ENCODE results near the gene RARRES2. TPM values are rescaled to one million over a fixed set of nuclear protein-coding genes. Genes with fewer than 3 reads are reported as not detected.
A peak's percentile ranks its signal among the peaks of the same experiment; 100 is the strongest.

The RARRES2 gene
- polyA plus RNA-seq, 2 of the 4 experiments (the other 2 are of a cell fraction), result not detected

DNA sequence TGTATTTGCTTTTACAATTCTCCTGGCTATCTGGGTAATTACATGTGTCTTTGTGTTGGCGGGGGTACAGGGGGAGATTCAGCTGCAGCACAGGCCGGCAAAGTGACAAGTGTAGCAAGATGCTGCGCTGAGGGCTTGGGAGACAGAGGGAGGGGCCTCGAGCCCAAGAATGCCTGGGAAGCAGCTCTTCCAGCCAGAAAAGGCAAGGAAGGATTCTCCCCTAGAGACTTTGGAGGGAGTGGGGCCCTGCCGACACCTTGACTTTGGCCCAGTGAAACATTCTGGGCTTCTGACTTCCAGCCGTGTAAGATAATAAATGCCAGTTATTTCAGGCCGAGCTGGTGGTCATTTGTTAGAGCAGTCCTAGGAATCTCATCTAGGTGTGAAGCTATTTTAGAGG is 20.0 kb upstream of the RARRES2 start:
- DNase-seq (ENCODE audit: low read depth in 1 of 2, low spot score in 1 of 2) (no peak), FAIRE-seq (no peak), ATAC-seq (no peak)
- Histone ChIP-seq H3K4me3 (no peak overlapping the region), H3K4me2 (no peak overlapping the region), H3K4me1 (no peaks in the 10 kb centered on the region), H3K9me3 (no peaks in the 10 kb centered on the region), H3K27ac (no peak overlapping the region)
- TF ChIP-seq GATA3 (IDR thresholded peaks at IDR 0.05; ENCODE audit: borderline replicate concordance) (no peak), JUNB (IDR thresholded peaks at IDR 0.05) (no peak)
- WGBS (ENCODE audit: missing lambda C conversion rate), result 80% methylated on average over 7 of the region's 7 CpGs
- POLR2A ChIA-PET, result no interaction called here
- CTCF ChIA-PET, result interaction anchor here (0.7 kb wide), 1 partner anchor 60 kb away, joined by 3 read pairs; no protein-coding TSS in a partner anchor

DNA sequence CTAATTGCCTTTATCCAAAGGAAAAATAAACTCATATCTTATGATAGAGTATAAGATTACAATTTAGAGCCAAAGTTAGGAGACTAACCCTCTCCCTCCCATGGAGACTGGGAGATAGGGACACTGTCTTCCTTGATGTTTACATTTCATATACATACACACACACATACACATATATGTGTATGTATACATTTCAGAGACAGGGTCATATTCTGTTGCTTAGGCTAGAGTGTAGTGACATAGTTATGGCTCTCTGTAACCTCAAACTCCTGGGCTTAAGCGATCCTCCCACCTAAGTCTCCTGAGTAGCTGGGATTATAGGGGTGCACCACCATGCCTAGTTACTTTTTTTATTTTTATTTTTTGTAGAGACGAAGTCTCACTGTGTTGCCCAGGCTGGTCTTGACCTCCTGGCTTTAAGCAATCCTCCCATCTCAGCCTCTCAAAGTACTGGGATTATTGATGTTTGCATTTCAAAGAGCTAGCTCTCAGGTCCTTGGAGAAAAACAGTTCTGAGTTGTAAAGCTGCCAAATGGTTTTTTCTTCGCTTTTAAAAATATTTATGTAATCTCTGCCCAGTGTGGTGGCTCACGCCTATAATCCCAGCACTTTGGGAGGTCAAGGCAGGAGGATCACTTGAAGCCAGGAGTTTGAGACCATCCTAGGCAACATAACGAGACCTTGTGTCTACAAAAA is 19.1 kb upstream of the RARRES2 start:
- WGBS (ENCODE audit: missing lambda C conversion rate), result 65% methylated on average over 5 of the region's 5 CpGs

DNA sequence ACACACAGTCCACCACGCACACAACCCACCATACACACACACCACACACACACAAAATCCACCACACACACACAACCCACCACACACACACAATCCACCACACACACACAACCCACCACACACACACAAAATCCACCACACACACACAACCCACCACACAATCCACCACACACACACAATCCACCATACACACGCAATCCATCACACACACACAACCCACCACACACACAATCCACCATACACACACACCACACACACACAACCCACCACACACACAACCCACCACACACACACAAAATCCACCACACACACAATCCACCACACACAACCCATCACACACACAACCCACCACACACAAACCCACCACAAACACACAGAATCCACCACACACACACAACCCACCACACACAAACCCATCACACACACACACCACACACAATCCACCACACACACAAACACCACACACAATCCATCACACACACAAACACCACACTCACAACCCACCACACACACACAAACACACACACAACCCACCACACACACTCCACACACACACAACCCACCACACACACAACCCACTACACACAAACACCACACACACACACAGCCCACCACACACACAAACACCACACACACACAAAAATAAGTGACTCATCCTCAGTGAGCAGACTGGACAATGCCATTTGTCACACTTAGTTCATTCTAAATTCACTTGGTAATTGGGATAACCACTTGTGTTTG is 18.4 kb upstream of the RARRES2 start:
- DNase-seq (ENCODE audit: low read depth in 1 of 2, low spot score in 1 of 2), result no peak
- Histone ChIP-seq H3K4me2 (no peak overlapping the region), H3K4me3 (no peak overlapping the region), H3K4me1 (peaks cover 3% of the 10 kb centered on the region; the same call in 1 of the 3 replicates), H3K27ac (no peak overlapping the region), H3K9me3 (no peaks in the 10 kb centered on the region)
- POLR2A ChIA-PET, result no interaction called here
- 90% methylated on average over 2 of the region's 2 CpGs for WGBS (ENCODE audit: missing lambda C conversion rate)
- no peak for ATAC-seq
- TF ChIP-seq RNF2 (IDR thresholded peaks at IDR 0.05; ENCODE audit: borderline replicate concordance, low read depth) (no peak), CHD4 (IDR thresholded peaks at IDR 0.05; ENCODE audit: borderline replicate concordance) (0 out of 2 replicates have a peak, but pooled peaks have one; percentile 33), RAD21 (conservative IDR thresholded peaks at IDR 0.05 in 1 of 2, IDR thresholded peaks at IDR 0.05 in 1 of 2) (no peak), BHLHE40 (IDR thresholded peaks at IDR 0.05; ENCODE audit: low read depth, low read length) (no peak)
- TF ChIP-seq, protein P1, sequence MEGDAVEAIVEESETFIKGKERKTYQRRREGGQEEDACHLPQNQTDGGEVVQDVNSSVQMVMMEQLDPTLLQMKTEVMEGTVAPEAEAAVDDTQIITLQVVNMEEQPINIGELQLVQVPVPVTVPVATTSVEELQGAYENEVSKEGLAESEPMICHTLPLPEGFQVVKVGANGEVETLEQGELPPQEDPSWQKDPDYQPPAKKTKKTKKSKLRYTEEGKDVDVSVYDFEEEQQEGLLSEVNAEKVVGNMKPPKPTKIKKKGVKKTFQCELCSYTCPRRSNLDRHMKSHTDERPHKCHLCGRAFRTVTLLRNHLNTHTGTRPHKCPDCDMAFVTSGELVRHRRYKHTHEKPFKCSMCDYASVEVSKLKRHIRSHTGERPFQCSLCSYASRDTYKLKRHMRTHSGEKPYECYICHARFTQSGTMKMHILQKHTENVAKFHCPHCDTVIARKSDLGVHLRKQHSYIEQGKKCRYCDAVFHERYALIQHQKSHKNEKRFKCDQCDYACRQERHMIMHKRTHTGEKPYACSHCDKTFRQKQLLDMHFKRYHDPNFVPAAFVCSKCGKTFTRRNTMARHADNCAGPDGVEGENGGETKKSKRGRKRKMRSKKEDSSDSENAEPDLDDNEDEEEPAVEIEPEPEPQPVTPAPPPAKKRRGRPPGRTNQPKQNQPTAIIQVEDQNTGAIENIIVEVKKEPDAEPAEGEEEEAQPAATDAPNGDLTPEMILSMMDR (IDR thresholded peaks at IDR 0.05), result no peak
- CTCF ChIA-PET, result no interaction called here
- FAIRE-seq, result no peak

More for the DNA sequence above, 19.1 kb upstream of the RARRES2 start:
- CTCF ChIA-PET, result no interaction called here
- POLR2A ChIA-PET, result no interaction called here
- DNase-seq (ENCODE audit: low read depth in 1 of 2, low spot score in 1 of 2), result no peak
- H3K4me3 ChIP-seq, result no peak overlapping the region
- H3K9me3 ChIP-seq, result no peaks in the 10 kb centered on the region
- H3K4me2 ChIP-seq, result no peak overlapping the region
- no peak for FAIRE-seq
- no peak overlapping the region for H3K27ac ChIP-seq
- no peak for ATAC-seq
- H3K4me1 ChIP-seq, result no peaks in the 10 kb centered on the region; the same call in 2 of the 3 replicates
- no peak for TF ChIP-seq MAZ (IDR thresholded peaks at IDR 0.05; ENCODE audit: borderline replicate concordance, low read depth, low read length)
- no peak for TF ChIP-seq NPAS2 (CRISPR knock-in tag; IDR thresholded peaks at IDR 0.05; ENCODE audit: borderline replicate concordance)
- TF ChIP-seq RNF2 (IDR thresholded peaks at IDR 0.05; ENCODE audit: borderline replicate concordance, low read depth), result no peak
- no peak for TF ChIP-seq ZC3H11A (IDR thresholded peaks at IDR 0.05)
- TF ChIP-seq RFX5 (IDR thresholded peaks at IDR 0.05), result no peak
- TF ChIP-seq, protein P1 (IDR thresholded peaks at IDR 0.05), result no peak
- no peak for TF ChIP-seq EHF (CRISPR knock-in tag; IDR thresholded peaks at IDR 0.05)
- no peak for TF ChIP-seq MYC (IDR thresholded peaks at IDR 0.05; ENCODE audit: borderline replicate concordance, low read length)
- TF ChIP-seq, protein P2, sequence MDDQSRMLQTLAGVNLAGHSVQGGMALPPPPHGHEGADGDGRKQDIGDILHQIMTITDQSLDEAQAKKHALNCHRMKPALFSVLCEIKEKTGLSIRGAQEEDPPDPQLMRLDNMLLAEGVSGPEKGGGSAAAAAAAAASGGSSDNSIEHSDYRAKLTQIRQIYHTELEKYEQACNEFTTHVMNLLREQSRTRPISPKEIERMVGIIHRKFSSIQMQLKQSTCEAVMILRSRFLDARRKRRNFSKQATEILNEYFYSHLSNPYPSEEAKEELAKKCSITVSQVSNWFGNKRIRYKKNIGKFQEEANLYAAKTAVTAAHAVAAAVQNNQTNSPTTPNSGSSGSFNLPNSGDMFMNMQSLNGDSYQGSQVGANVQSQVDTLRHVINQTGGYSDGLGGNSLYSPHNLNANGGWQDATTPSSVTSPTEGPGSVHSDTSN (IDR thresholded peaks at IDR 0.05), result no peak
- TF ChIP-seq JUNB (IDR thresholded peaks at IDR 0.05), result no peak
- no peak for TF ChIP-seq NR3C1 (IDR thresholded peaks at IDR 0.05)
- no peak for TF ChIP-seq HEYL (CRISPR knock-in tag; IDR thresholded peaks at IDR 0.05)
- no peak for TF ChIP-seq SMC3 (IDR thresholded peaks at IDR 0.05)
- TF ChIP-seq ZFP36 (IDR thresholded peaks at IDR 0.05; ENCODE audit: borderline replicate concordance, partially characterized antibody), result no peak
- TF ChIP-seq CBX2 (IDR thresholded peaks at IDR 0.05; ENCODE audit: borderline replicate concordance, low read depth), result no peak

All from A549 (cell line).